WERI-Rb-1 (cell line): ENCODE data around the gene COX6A2.
A peak's percentile ranks its signal among the peaks of the same experiment; 100 is the strongest.
"Not testable (repeated sequence)": the region's sequence is repeated elsewhere in the genome, so short reads cannot be mapped to it uniquely, and the experiment has no call there.

ENCODE experiments used
- DNase-seq: peaks from one replicate; pipeline ENCODE4 v3.0.0-alpha.2; 2020
- H3K27ac ChIP-seq: fragments of 250-450 bp; sonication (Bioruptor Pico); 2 replicates; pipeline ENCODE4 v1.5.1; 2020; ENCODE audit warnings: mild to moderate bottlenecking, moderate library complexity
- H3K27me3 ChIP-seq: fragments of 250-450 bp; sonication (Bioruptor Pico); 2 replicates; pipeline ENCODE4 v1.5.1; 2021; ENCODE audit warnings: mild to moderate bottlenecking, low read depth, moderate library complexity; ENCODE audit not compliant: insufficient read depth, severe bottlenecking
- H3K36me3 ChIP-seq: fragments of 250-450 bp; sonication (Bioruptor Pico); 2 replicates; pipeline ENCODE4 v1.5.1; 2020; ENCODE audit warnings: mild to moderate bottlenecking, moderate library complexity
- H3K4me3 ChIP-seq: 2 replicates; pipeline ENCODE4 v1.5.1; 2011; ENCODE audit warnings: low read depth, mild to moderate bottlenecking, control low read depth, low read length
- H3K9me3 ChIP-seq: fragments of 250-450 bp; sonication (Bioruptor Pico); 2 replicates; pipeline ENCODE4 v1.5.1; 2021; ENCODE audit warnings: mild to moderate bottlenecking, moderate library complexity; ENCODE audit not compliant: severe bottlenecking
- TF ChIP-seq, protein P1 (sequence below): IDR thresholded peaks from 2 replicates; pipeline ENCODE4 v1.5.1; 2011; ENCODE audit warnings: low read depth, mild to moderate bottlenecking, control low read depth, inconsistent platforms, low read length

COX6A2 gene

GRCh38 chr16:31453255-31454204 lies 25.4 kb upstream of the COX6A2 start:
- Histone ChIP-seq H3K9me3 (no peaks in the 10 kb centered on the region), H3K36me3 (peaks cover 3% of the 10 kb centered on the region; the same call in 1 of the 2 replicates), H3K4me3 (no peak overlapping the region), H3K27me3 (no peaks in the 10 kb centered on the region), H3K27ac (no peak overlapping the region)
- no peak for DNase-seq
- TF ChIP-seq, protein P1, sequence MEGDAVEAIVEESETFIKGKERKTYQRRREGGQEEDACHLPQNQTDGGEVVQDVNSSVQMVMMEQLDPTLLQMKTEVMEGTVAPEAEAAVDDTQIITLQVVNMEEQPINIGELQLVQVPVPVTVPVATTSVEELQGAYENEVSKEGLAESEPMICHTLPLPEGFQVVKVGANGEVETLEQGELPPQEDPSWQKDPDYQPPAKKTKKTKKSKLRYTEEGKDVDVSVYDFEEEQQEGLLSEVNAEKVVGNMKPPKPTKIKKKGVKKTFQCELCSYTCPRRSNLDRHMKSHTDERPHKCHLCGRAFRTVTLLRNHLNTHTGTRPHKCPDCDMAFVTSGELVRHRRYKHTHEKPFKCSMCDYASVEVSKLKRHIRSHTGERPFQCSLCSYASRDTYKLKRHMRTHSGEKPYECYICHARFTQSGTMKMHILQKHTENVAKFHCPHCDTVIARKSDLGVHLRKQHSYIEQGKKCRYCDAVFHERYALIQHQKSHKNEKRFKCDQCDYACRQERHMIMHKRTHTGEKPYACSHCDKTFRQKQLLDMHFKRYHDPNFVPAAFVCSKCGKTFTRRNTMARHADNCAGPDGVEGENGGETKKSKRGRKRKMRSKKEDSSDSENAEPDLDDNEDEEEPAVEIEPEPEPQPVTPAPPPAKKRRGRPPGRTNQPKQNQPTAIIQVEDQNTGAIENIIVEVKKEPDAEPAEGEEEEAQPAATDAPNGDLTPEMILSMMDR = no peak

DNA sequence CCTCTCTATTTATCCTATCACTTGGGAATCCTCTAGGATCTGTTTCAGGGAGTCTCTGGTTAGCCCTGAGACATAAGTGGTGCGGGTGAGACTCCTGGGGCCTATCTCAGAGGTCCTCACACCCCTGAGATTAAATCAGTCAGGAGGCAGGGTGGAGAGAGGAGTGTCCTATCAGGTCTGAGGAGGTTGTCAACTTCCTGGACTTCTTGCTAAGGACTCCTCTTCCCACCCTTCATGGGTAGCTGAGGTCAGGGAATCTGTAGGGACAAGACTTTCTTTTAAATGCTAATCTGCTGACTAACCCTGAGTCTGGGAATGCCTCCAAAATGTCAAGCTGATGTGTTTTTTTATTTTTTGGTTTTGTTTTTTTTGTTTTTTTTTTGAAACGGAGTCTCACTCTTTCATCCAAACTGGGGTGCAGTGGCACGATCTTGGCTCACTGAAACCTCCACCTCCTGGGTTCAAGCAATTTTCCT lies 24.5 kb upstream of the COX6A2 start:
- Histone ChIP-seq H3K27ac (no peak overlapping the region), H3K36me3 (0 out of 2 replicates have a peak, but pooled peaks cover 3% of the 10 kb centered on the region), H3K4me3 (no peak overlapping the region), H3K9me3 (no peaks in the 10 kb centered on the region), H3K27me3 (no peaks in the 10 kb centered on the region)
- DNase-seq = no peak
- TF ChIP-seq, protein P1 = no peak

GRCh38 chr16:31451681-31452351 lies 23.7 kb upstream of the COX6A2 start:
- H3K36me3 ChIP-seq = no peaks in the 10 kb centered on the region
- no peaks in the 10 kb centered on the region for H3K9me3 ChIP-seq
- TF ChIP-seq, protein P1 = peak; percentile 71
- DNase-seq = peak; percentile 95
- H3K27me3 ChIP-seq = no peaks in the 10 kb centered on the region
- H3K4me3 ChIP-seq = no peak overlapping the region
- peak overlapping the region; percentile 39 for H3K27ac ChIP-seq

DNA sequence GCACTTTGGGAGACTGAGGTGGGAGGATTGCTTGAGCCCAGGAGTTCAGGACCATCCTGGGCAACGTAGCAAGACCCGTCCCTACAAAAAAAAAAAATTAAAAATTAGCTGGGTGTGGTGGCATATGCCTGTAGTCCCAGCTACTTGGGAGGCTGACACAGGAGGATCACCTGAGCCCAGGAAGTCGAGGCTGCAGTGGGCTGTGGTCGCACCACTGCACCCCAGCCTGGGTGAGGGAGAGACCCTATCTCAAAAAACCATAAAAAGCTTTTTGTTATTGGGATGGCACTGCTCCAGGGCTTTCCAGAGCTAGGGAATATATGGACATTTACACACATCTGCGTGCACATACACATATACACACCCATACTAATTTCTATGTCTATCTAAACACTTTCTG lies 23.0 kb upstream of the COX6A2 start:
- Histone ChIP-seq H3K36me3 (no peaks in the 10 kb centered on the region), H3K9me3 (no peaks in the 10 kb centered on the region), H3K27me3 (no peaks in the 10 kb centered on the region), H3K27ac (peak overlapping the region; percentile 39), H3K4me3 (no peak overlapping the region)
- DNase-seq = no peak
- TF ChIP-seq, protein P1 = no peak

DNA sequence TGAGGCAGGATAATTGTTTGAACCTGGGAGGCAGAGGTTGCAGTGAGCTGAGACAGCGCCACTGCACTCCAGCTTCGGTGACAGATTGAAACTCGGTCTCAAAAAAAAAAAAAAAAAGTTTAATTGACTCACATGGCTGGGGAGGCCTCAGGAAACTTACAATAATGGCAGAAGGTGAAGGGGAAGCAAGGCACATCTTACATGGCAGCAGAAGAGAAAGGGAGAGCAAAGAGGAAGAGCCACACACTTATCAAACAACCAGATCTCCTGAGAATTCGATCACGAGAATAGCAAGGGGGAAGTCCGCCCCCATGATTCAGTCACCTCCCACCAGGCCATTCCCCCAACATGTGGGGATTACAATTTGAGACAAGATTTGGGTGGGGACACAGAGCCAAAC lies 17.8 kb upstream of the COX6A2 start:
- H3K9me3 ChIP-seq, DNase-seq, H3K27me3 ChIP-seq, H3K36me3 ChIP-seq, H3K4me3 ChIP-seq, H3K27ac ChIP-seq: not testable (repeated sequence)

DNA sequence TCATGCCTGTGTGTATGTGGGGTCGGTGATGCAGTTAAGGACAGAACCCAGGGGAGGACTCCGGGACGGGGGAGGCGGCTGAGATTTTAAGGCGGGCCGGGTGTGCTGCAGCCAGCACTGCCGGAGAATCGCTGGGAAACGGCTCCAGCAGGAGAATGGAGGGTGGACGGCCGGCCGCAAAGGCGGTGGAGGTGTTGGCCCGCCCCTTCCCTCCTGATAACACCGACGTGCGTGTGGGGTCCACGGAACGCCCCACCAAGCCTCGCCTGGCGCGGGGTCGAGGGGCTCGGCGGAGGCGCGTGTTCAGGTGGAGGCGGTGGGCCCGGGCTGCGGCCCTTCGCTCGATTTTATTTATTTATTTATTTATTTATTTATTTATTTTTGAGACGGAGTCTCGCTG lies 13.8 kb upstream of the COX6A2 start:
- no peak overlapping the region; the same call in none of the 2 replicates for H3K27ac ChIP-seq
- peak overlapping the region; percentile 52 for H3K4me3 ChIP-seq

More for the DNA sequence above, 13.8 kb upstream of the COX6A2 start:
- no peak for DNase-seq
- H3K9me3 ChIP-seq = no peaks in the 10 kb centered on the region
- H3K27me3 ChIP-seq = no peaks in the 10 kb centered on the region
- no peaks in the 10 kb centered on the region for H3K36me3 ChIP-seq
- TF ChIP-seq, protein P1 = no peak
